HepG2 (cell line): ENCODE measurements around the gene ERCC5. TPM values are rescaled to one million over a fixed set of nuclear protein-coding genes. Genes with fewer than 3 reads are reported as not detected.

Source experiments
- CEBPG ChIP-seq: IDR thresholded peaks from 2 replicates; pipeline ENCODE4 v1.6.1; 2016
- FOXJ3 ChIP-seq: sonication (generic); formaldehyde crosslinking; IDR thresholded peaks from 2 replicates; pipeline ENCODE4 v1.4.0; 2020; ENCODE audit warnings: missing genetic modification reagents, mild to moderate bottlenecking, borderline replicate concordance
- PITX1 ChIP-seq: sonication (generic); formaldehyde crosslinking; IDR thresholded peaks from 2 replicates; pipeline ENCODE4 v1.5.1; 2020; ENCODE audit warnings: mild to moderate bottlenecking, missing genetic modification reagents
- PRPF4 ChIP-seq: fragments of 200-400 bp; formaldehyde crosslinking; IDR thresholded peaks from 2 replicates; pipeline ENCODE4 v1.6.1; 2016; ENCODE audit warnings: low read length, low read depth; ENCODE audit not compliant: poor library complexity, severe bottlenecking
- RBM22 ChIP-seq: fragments of 200-400 bp; formaldehyde crosslinking; optimal IDR thresholded peaks from 2 replicates; pipeline ENCODE3; 2017; ENCODE audit warnings: mild to moderate bottlenecking, low read length, moderate library complexity
- SATB2 ChIP-seq: sonication (generic); formaldehyde crosslinking; IDR thresholded peaks from 2 replicates; pipeline ENCODE4 v1.5.0; 2020; ENCODE audit warnings: missing genetic modification reagents
- TBX2 ChIP-seq: sonication (generic); formaldehyde crosslinking; IDR thresholded peaks from 2 replicates; pipeline ENCODE4 v1.5.0; 2020; ENCODE audit warnings: missing genetic modification reagents, mild to moderate bottlenecking, borderline replicate concordance
- XBP1 ChIP-seq: sonication (generic); formaldehyde crosslinking; IDR thresholded peaks from 2 replicates; pipeline ENCODE4 v1.5.0; 2020; ENCODE audit warnings: missing genetic modification reagents
- ZFY ChIP-seq: sonication (generic); formaldehyde crosslinking; IDR thresholded peaks from 2 replicates; pipeline ENCODE4 v1.4.0; 2020; ENCODE audit warnings: missing genetic modification reagents
- ZNF280D ChIP-seq: sonication (generic); formaldehyde crosslinking; IDR thresholded peaks from 2 replicates; pipeline ENCODE4 v1.5.1; 2020; ENCODE audit warnings: mild to moderate bottlenecking, missing genetic modification reagents
- ZNF335 ChIP-seq: sonication (generic); formaldehyde crosslinking; IDR thresholded peaks from 2 replicates; pipeline ENCODE4 v1.4.0; 2020; ENCODE audit warnings: missing genetic modification reagents
- ZNF343 ChIP-seq: sonication (generic); formaldehyde crosslinking; IDR thresholded peaks from 2 replicates; pipeline ENCODE4 v1.4.0; 2020; ENCODE audit warnings: mild to moderate bottlenecking, missing genetic modification reagents
- ZNF670 ChIP-seq: sonication (generic); formaldehyde crosslinking; IDR thresholded peaks from 2 replicates; pipeline ENCODE4 v1.8.0; 2022; ENCODE audit warnings: mild to moderate bottlenecking, missing genetic modification reagents, borderline replicate concordance
- ZNF788 ChIP-seq: sonication (generic); formaldehyde crosslinking; IDR thresholded peaks from 2 replicates; pipeline ENCODE4 v1.5.0; 2020; ENCODE audit warnings: mild to moderate bottlenecking, missing genetic modification reagents, borderline replicate concordance
- ZNF792 ChIP-seq: IDR thresholded peaks from 2 replicates; pipeline ENCODE4 v1.6.1; 2016
- polyA plus RNA-seq, 8 experiments: library from polyadenylated mRNA; depleted of rRNA in 3 of 8; stranded (reverse) in 7 of 8; unstranded in 1 of 8; fragments of >200 nt; fragmentation: Illumina TruSeq in 4 of 8; extraction: Trizol in 4 of 8; gene quantifications; 2 replicates each; pipeline versions ENCODE4 v1.2.1 to v1.2.3, GENCODE V29; 2011 to 2016; ENCODE audit warnings: low read depth in 4 of 8, missing spikeins in 1 of 8, mixed read lengths in 1 of 8; ENCODE audit not compliant: insufficient read depth in 1 of 8
- total RNA-seq, 5 experiments: library from RNA; depleted of rRNA; stranded (reverse); fragments of >200 nt; fragmentation: Illumina TruSeq; extraction: Trizol; gene quantifications; 2 replicates each; pipeline ENCODE4 v1.2.3, GENCODE V29; 2016; ENCODE audit warnings: low read depth in 1 of 5
- TF ChIP-seq, protein P1 (sequence below): sonication (generic); formaldehyde crosslinking; IDR thresholded peaks from 2 replicates; pipeline ENCODE4 v1.5.0; 2020; ENCODE audit warnings: mild to moderate bottlenecking, missing genetic modification reagents
- TF ChIP-seq, protein P2 (sequence below): sonication (generic); formaldehyde crosslinking; IDR thresholded peaks from 2 replicates; pipeline ENCODE4 v1.5.0; 2020; ENCODE audit warnings: mild to moderate bottlenecking, missing genetic modification reagents, borderline replicate concordance

Gene ERCC5
- total and polyA plus RNA-seq, 2 of the 13 experiments (the other 11 are each of a cell fraction or from before 2014, with no cell fraction given) = 12.9 to 35.5 TPM

DNA sequence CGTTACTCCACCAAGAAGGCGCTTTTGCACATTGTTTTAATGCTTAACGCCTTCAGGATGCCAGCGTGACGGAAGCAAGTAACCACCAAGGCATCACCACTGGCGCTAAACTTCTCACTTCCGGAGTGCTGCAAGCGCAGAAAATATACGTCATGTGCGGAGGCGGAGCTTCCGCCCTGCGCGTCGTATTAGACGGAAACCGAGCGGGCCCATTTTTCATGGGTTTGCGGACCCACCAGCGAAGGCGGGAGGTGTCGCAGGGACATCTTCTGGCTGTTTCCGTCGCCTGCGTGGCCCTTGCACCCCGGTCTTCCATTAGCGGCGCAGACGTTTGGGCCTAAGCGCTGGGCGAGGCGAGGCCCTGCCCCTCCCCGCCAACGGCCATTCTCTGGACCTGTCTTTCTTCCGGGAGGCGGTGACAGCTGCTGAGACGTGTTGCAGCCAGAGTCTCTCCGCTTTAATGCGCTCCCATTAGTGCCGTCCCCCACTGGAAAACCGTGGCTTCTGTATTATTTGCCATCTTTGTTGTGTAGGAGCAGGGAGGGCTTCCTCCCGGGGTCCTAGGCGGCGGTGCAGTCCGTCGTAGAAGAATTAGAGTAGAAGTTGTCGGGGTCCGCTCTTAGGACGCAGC, at the start of gene ERCC5 (continued):
- peak; percentile 75 for TF ChIP-seq RBM22
- TF ChIP-seq, protein P1, sequence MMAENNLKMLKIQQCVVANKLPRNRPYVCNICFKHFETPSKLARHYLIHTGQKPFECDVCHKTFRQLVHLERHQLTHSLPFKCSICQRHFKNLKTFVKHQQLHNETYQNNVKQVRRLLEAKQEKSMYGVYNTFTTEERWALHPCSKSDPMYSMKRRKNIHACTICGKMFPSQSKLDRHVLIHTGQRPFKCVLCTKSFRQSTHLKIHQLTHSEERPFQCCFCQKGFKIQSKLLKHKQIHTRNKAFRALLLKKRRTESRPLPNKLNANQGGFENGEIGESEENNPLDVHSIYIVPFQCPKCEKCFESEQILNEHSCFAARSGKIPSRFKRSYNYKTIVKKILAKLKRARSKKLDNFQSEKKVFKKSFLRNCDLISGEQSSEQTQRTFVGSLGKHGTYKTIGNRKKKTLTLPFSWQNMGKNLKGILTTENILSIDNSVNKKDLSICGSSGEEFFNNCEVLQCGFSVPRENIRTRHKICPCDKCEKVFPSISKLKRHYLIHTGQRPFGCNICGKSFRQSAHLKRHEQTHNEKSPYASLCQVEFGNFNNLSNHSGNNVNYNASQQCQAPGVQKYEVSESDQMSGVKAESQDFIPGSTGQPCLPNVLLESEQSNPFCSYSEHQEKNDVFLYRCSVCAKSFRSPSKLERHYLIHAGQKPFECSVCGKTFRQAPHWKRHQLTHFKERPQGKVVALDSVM (CRISPR knock-in tag) = no peak
- TF ChIP-seq TBX2 = peak; percentile 93
- TF ChIP-seq SATB2 (CRISPR knock-in tag) = peak; percentile 55; the same call in 1 of the 2 replicates
- peak; percentile 88 for TF ChIP-seq ZNF792 (CRISPR knock-in tag)
- peak; percentile 79 for TF ChIP-seq ZNF335 (CRISPR knock-in tag)
- TF ChIP-seq FOXJ3 (CRISPR knock-in tag) = peak; percentile 69; the same call in 1 of the 2 replicates
- TF ChIP-seq PRPF4 = no peak
- TF ChIP-seq ZNF788 (CRISPR knock-in tag) = peak; percentile 95
- no peak for TF ChIP-seq XBP1 (CRISPR knock-in tag)
- TF ChIP-seq, protein P2, sequence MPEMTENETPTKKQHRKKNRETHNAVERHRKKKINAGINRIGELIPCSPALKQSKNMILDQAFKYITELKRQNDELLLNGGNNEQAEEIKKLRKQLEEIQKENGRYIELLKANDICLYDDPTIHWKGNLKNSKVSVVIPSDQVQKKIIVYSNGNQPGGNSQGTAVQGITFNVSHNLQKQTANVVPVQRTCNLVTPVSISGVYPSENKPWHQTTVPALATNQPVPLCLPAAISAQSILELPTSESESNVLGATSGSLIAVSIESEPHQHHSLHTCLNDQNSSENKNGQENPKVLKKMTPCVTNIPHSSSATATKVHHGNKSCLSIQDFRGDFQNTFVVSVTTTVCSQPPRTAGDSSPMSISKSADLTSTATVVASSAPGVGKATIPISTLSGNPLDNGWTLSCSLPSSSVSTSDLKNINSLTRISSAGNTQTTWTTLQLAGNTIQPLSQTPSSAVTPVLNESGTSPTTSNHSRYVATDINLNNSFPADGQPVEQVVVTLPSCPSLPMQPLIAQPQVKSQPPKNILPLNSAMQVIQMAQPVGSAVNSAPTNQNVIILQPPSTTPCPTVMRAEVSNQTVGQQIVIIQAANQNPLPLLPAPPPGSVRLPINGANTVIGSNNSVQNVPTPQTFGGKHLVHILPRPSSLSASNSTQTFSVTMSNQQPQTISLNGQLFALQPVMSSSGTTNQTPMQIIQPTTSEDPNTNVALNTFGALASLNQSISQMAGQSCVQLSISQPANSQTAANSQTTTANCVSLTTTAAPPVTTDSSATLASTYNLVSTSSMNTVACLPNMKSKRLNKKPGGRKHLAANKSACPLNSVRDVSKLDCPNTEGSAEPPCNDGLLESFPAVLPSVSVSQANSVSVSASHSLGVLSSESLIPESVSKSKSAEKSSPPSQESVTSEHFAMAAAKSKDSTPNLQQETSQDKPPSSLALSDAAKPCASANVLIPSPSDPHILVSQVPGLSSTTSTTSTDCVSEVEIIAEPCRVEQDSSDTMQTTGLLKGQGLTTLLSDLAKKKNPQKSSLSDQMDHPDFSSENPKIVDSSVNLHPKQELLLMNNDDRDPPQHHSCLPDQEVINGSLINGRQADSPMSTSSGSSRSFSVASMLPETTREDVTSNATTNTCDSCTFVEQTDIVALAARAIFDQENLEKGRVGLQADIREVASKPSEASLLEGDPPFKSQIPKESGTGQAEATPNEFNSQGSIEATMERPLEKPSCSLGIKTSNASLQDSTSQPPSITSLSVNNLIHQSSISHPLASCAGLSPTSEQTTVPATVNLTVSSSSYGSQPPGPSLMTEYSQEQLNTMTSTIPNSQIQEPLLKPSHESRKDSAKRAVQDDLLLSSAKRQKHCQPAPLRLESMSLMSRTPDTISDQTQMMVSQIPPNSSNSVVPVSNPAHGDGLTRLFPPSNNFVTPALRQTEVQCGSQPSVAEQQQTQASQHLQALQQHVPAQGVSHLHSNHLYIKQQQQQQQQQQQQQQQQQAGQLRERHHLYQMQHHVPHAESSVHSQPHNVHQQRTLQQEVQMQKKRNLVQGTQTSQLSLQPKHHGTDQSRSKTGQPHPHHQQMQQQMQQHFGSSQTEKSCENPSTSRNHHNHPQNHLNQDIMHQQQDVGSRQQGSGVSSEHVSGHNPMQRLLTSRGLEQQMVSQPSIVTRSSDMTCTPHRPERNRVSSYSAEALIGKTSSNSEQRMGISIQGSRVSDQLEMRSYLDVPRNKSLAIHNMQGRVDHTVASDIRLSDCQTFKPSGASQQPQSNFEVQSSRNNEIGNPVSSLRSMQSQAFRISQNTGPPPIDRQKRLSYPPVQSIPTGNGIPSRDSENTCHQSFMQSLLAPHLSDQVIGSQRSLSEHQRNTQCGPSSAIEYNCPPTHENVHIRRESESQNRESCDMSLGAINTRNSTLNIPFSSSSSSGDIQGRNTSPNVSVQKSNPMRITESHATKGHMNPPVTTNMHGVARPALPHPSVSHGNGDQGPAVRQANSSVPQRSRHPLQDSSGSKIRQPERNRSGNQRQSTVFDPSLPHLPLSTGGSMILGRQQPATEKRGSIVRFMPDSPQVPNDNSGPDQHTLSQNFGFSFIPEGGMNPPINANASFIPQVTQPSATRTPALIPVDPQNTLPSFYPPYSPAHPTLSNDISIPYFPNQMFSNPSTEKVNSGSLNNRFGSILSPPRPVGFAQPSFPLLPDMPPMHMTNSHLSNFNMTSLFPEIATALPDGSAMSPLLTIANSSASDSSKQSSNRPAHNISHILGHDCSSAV (CRISPR knock-in tag) = no peak
- peak; percentile 42; the same call in 1 of the 2 replicates for TF ChIP-seq ZNF343 (CRISPR knock-in tag)
- TF ChIP-seq ZNF670 (CRISPR knock-in tag) = peak; percentile 91; the same call in 1 of the 2 replicates
- TF ChIP-seq PITX1 (CRISPR knock-in tag) = peak; percentile 33; the same call in 1 of the 2 replicates
- TF ChIP-seq ZNF280D (CRISPR knock-in tag) = peak; percentile 80; the same call in 1 of the 2 replicates
- TF ChIP-seq CEBPG (CRISPR knock-in tag) = peak; percentile 37; the same call in 1 of the 2 replicates
- peak; percentile 95 for TF ChIP-seq ZFY (CRISPR knock-in tag)
